Measurements from ENCODE around the gene MPPED1.

Gene MPPED1

DNA sequence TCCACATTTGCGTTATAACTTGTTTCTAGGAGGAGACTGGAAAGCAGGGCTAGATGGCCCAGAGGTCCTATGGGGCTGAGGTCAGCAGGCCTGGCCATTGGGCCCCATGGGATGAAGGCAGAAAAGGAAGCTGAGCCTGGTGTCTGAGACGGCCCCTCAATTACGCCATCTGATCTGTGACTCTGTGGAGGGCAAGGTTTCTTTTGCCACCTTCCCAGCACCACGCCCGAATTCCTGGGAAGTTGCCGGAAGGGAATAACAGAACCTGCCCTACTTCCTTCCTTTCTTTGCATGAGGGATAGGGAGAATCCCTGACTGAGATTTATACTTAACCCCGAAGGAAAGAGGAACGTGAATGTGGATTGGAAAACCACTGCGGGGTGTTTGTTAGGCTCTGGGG lies 118.1 kb downstream of the MPPED1 start:
- no peak for DNase-seq

DNA sequence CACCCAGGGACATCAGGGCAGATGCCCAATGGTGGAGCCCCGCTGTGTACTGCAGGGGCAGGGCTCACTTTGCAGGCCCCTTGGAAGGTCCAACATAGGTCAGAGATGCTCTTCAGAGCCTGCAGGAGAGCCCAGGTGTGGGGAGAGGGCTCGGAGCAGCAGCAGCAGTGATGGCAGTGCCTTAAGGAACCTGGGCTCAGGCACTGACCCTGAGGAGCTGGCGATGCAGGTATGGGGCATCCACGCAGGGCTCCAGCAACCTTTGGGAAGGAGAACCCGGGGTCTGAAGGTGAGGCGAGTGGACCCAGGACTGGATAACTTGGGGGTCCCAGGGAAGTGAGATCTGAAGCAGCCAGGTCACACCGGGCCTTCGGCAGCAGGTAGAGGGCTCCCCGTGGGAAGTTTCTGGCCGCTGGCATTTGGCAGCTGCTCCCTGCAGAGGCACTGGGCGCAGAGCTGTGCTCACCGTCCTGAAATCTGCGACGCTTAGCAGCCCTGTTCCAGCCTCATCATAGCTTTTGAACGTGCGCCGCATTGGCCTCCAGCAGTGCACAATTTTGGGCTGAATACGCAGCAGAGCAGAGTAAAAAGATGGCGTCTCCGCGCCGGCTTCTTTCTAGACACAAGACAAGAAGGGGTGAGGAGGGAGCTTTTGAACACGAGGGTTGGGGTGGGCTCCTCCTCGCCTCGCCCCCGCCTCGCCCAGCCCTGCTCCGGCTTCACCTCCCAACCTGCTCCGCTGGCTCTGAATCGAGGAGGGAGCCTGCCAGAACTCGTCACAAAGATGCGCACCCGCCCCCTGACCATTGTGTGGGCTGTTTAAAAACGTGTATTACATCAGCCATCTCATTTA lies 118.8 kb downstream of the MPPED1 start:
- DNase-seq, result no peak

DNA sequence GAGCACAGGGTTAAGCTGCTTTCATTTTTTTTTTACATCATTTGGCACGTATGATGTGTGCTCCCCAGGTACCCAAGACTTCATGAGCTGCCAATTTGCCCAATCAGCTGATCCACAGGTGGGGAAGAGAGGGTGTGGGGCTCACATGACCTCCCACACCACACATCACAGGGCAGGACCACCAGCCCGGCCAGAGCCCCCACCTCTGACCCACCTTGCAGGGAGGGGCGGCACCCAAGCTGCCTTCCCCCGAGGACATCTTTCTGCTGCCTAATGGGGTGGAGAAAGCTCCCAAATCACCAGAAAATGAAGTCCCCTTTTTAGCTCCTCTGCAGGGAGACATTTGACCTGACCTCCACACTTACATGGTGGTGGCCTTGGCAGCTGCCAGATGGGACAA lies 119.8 kb downstream of the MPPED1 start:
- no peak for DNase-seq

DNA sequence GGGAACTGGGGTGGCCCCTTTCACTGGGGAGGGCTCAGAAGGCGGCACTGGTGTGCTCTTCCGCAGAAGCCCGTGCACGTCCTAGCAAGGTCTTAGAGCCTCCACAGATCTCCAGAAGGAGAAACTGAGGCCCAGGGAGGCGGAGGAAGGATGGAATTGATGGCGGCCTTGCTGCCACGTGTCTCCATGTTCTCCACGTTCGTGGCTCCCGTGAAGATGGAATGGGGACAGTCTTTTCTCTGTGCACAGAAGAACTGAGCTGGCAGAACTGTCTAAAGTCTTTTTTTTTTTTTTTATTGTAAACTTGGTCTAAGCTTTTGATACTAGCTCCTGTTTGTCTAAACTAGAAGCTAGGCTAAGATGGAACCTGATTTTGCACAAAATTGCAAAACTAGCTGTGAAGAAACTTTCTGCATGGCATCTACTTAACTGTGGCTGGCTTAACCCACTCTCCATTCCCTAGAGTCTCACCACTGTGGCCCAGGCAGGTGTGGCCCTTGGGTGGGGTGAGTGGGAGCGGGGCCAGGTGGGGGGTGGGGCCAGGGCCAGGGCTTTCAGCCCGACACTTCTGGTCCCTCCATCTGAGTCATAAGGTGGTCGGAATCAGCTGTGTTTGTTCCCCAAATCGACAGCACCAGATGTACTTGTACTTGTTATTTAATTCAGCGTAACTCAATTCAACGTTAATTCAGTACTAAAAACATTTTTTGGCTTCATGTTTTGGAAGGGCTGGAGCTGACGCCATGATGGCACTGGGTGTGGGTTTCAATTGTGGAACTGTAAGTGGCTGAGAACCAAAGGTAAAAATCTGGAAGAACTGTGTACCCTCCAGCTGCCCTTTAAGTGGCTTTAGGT lies 120.7 kb downstream of the MPPED1 start:
- DNase-seq, result no peak

DNA sequence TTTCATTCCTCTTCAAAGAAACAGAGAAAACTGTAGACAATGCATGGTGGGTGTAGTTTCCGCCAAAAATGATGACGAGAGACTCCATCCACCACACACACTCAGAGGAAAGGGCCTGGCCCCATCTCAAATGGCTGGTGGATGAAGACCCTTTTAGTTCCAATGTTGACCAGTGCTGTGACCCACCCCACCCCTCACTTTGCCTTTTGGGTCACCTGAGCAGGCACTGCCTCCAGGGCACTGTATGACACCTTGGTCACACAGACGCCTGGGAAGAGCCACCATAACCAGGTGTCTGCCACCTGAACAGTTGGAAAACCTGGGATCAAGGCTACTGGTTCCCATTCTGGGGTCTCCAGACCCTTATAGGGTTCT lies 121.3 kb downstream of the MPPED1 start:
- no peak for DNase-seq

DNA sequence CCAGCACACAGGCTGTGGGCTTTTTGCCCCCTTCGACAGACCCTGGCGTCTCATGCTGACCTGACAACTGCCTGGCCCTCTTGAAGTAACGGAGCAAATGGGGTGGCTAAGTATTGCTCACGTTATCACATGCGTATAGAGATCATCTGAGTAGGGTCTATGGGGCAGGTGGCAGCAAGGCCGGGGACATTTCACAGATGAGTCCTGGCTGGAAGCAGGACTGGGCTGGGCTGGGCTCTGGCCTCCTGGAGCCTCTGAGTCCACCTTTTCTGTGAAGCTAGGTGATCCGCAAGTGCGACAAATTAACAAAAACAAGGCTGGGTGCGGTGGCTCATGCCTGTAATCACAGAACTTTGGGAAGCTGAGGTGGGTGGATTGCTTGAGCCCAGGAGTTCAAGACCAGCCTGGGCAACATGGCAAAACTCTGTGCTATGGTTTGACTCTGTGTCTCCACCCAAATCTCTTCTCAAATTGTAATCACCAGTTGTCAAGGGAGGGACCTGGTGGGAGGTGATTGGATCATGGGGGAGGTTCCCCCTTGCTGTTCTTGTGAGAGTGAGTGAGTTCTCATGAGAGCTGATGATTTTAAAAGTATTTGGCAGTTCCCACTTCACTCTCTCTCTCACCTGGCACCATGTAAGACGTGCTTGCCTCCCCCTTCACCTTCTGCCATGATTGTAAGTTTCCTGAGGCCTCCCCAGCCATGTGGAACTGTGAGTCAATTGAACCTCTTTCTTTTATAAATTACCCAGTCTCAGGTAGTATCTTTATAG lies 122.0 kb downstream of the MPPED1 start:
- no peak for DNase-seq

DNA sequence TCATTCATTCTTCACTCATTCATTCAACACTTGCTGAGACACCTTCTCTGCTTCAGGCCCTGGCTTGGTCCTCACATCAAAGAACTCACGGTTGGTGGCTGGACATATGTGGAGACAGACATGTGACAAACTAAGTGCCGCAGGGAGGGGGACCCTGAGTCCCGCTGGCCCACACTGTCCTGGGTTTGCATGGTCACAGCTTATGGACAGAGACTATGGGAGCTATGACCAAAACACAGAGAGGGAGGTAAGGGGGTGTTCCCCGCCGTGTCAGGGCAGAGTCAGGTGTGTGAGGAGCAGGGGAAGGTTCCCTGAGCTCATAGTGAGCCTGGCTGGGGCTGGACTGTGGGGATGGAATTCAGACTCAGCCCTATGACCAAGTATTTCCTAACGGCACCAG lies 123.1 kb downstream of the MPPED1 start:
- DNase-seq, result no peak

DNA sequence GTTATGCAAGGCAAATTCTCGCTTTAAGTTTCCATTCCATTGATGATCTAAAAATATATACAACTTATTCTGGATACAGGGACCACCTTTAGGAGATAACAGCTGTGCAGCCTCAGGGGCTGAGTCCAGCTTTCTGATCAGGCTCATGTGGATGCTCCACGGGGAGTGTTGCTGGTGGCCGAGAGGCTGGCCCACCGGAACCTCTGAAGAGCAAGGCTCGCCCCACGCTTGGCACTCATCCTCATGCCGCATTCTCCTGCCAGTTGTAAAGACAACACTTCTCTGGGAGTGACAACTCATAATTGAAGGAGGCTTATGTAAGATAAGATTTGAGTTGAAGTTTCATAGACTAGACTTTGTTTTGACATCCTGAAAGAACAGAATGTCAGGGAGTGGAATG lies 123.5 kb downstream of the MPPED1 start:
- DNase-seq, result no peak

DNA sequence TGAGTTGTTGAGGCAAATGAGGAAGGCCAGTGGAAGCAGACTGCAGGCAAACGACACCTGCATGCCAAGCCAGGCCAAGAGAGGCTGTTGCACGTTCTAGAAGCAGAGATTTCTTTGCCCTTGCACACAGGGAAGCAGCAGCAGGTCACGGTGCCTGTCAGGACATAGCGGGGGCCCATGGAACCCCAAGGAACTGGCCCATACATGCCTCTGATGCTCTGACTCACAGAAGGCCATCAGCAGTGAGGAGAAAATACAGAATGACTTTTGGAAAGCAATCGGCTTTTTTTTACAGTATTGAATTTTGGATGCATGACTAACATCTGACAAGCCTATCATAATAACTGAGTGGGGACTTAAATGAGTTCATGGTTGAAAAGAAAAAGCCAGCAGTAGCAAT lies 123.9 kb downstream of the MPPED1 start:
- no peak for DNase-seq

DNA sequence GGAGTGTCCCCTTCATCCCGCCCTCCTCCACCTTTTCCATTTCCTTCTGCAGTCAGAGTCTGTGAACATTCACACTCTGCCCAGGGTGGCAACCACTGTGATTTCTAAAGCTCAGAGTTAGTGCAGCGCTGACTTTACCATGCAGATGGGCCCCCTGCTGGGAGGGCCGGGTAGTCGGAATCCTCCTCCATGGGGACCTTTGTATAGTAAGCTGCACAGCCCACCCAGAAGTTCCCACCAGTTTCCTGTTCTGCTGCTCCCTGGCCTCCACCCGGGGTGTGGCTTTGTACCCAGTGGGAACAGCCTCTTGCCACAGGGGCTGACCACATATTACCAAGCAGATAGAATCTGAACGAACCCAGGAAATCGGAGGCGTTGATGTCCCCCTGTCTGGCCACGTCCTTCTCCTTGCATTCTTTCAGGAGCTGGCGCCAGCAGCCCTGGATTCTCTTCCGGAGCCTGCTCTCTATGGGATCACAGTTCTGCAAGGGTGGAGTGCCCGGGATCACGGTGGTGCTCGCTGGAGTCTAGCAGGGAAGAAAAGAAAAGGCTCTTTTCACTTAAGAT lies 125.3 kb downstream of the MPPED1 start:
- DNase-seq, result no peak

DNA sequence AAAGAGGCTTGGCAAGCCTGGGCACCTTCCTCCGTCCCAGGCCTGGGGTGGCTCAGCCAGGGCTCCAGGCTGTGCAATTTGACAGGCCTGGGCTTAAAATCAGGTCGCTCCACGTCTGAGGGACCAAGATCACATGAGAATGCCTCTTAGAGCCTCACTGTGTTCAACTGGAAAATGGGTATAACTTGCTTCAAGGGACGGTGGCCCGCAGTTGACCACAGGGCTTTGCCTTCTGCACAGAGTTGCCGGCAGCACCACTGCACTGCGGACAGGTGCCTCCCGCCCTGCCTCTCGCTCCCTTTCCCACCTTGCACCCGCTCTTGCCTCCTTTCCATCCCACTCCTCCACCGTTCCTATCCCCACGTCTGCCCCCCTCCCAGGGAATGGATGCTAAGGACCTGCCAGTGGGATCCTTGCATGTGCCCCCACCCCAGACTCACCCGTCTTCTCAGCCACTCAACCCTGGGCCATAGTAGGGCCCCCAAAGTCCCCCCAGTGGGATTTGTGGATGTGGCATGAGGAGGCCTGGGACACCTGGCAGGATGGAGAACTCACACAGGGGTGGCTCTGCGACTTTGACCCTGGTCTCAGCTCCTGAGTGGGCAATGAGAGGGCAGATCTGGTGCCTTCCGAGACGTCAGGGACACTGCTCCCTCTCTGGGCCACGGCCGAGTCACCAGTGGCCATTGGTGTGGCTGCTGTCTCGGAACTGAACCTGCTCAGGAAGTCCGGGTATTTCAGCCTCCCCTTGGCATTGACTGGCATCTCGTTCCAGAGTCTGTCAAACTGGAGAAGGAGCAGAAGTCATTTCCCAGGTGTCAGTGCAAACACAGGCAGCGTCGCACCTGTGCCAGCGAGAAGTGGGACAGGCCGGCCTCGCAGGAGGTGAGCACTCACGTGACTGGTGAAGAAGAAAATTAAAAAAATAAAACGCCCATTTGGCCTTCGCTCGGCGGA lies 128.0 kb downstream of the MPPED1 start:
- no peak for DNase-seq

DNA sequence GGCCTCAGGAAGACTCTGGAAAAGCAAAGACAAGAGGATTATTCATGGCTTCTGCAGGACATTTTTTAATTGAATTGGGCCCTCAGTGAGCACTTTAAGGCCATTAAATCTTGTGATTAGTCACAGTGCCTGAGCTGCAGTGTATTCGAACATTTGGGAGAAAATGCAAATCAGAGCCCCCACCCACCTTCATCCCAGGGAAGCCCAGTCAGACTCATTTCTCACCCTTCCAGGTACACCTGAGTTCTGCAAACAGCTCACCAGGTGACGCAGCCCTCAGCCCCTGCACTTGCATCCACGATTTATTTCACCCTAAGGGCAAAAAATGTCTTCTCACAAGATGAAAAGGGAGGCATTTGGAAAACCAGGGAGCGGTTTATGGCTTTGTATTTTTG lies 128.7 kb downstream of the MPPED1 start:
- DNase-seq, result no peak

DNA sequence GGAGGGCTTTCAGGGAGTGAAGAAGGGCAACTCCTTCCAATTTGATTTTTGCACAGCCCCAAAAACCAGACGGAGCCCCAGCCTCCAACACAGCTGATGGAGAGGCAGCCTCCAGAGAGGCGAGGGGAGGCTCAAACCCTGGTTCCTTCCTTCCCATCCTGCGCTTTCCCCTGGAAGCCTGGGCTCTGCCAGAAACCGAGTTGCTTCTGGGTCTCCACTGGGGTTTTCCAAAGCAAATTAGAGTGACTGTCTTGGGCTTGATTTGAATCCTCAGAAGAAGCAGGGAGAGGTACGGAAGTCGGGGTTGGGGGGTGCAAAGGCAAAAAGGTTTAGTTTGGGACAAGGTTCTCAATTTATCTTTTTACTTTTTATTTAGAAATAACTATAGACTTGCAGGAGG lies 129.2 kb downstream of the MPPED1 start:
- DNase-seq, result no peak

DNA sequence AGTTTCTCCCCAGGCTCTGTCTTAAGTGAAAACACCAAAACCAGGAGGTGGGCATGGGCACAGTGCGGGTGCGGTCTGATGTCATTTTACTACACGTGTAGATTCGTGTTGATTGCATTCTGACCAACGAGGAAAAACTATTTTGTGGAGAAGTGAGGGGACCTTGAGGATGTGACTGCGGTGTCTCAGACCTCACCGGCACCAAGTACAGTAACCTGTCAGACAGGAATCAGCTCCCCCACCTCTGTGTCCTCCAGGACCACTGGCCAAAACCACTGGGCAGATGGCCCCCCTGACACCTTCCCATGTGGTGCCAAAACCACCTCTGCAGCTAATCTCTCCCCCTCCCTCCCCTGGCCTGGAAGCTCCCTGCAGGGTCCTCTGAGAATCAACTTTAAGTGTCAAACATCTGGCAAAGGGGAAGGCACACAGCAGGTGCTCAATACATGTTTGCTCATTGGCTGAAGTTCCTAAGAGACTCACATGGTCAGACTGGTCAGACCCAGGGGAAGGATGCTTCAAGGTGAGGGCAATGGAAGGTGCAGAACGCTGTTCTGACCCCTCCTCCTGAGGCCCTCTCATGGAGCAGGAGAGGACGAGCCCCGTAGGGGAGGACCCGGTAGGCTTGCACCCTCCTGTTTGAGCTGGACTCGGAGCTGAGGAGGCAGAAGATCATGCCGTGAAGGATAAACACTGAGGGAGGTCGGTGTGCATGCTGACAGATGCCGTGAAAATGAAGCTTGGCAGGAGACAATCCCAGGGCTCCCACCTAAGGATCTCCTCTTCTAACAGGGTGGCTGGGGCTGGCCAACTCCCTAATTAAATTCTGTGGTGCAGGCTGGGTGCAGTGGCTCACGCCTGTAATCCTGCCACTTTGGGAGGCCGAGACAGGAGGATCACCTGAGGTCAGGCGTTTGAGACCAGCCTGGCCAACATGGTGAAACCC lies 129.9 kb downstream of the MPPED1 start:
- no peak for DNase-seq

DNA sequence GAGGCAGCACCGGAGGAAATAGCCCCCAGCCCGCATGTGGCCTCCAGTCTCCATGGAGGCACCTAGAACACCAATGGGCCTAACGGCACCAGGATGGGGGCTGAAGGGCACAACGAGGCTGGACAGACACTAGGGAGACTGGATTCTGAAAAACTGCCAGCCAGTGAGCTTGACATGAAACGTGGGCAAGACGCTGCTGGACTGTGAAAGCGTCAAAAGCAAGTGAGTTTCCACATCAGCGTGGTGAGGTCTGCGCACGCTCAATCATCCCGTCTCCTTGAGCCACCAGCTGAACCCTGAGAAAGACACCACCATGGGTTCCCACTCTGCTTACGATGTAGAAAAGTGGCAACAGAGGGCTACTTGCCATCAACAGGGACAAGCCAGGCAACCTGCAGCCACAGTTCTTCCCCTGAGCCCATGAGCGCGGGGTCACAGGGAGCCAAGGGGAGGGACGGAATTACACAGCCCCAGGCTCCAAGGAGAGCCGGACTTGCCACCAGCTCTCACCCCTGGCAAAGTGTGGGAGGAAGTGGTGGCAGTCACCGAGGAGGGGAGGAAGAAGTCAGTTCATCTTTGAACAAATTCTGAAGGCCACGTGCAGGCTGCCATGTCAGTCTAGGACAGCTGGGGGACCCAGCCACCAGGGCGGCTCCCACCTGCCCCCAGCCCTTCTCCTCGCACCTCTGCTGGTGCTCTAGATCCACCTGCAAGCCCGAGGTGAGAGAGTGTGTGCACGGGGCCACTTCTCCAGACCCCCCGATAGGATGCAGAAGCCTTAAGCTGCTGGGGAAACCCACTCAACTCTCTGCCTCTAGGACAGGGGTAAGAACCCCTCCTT lies 131.1 kb downstream of the MPPED1 start:
- DNase-seq, result no peak

DNA sequence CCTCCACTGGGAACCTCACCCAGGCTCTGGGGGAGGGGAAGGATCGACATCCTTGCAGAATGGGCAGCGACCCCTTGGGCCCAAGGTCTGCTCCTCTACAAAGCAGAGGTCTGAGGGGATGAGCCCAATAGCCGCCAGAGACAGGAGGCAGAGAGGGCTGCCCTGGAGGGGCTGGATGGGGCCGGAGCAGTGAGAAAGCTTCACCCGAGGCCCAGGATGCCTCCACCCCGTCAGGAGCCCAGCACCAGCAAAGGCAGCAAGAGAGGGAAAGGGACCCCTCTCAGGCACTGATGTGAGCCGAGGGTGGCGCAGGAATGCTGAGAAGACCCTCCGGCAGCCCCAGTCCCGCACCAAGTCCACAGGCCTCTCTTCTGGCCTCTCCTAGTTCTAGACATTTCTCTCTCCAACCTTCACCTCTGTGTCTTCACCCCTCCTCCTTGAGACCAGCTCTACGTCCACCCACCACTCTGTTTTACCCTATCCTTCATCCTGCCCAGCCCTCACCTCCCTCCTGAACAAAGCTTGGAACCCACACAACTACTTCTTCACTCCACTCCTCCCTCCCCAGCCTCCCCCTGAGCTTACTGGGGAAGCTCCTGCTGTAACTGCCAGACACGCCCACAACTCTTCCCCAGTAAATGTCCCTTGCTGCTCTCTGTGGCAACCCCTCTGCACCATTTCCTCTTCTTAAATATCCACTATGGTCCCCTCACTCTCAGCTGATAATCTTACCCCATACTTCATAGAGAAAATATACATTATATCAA lies 131.9 kb downstream of the MPPED1 start:
- no peak for DNase-seq

DNA sequence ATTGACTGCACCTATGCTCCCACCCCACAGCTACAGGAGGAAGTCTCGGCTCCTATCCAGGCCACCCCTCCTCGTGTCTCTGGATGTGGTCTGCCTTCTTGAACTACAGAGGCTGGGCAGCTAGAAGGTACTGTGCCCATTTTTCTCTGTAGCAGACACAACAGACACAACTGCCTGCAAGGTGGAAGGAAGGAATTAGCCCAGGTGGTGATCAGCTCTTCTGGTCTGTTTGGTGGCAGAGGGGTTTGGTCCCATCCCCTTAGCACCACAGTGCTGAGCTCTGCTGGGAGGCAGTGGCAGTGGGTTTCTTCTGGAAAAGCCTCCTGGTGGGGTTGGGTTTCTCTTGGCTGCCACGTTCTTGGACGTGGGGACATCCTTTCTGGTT lies 132.5 kb downstream of the MPPED1 start:
- no peak for DNase-seq

DNA sequence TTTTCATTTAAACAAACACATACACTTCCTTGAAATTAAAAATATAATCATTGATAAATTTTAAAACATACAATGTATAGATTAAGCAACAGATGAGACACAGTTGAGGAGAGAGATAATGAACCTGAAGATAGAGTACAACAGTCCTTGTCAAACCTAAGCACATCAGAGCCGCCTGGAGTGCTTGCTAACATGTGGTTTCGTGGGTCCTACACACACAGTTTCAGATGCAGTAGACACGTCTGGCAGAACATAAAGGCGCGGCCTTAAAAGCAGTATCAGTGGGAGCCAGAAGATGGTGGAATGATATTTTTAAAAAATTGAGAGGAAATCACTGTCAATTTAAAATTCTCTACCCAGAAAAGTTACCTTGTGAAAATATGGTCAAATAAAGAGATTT lies 134.4 kb downstream of the MPPED1 start:
- DNase-seq, result no peak

DNA sequence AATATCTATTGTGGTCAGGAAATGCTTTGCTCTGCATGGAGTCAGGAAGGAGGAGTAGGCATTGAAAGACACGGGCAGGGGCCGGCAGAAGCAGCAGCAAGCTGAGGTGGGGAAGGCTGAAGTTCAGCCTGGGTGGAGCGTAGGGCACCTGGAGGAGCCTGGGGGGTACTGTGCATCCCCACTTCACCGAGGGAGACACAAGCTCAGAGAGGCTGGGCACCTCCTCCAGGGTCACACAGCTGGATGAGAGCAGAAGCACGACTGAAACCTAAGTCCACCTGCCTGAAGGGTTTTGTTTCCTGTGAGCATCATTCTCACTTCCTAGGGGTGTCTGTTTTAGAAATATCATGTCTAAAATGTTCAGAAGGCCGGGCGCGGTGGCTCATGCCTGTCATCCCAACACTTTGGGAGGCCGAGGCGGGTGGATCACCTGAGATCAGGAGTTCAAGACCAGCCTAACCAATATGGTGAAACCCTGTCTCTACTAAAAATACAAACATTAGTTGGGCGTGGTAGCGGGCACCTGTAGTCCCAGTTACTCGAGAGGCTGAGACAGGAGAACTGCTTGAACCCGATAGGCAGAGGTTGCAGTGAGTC lies 138.3 kb downstream of the MPPED1 start:
- DNase-seq, result no peak
